Osteocyte (in vitro differentiated cells): ENCODE results near the gene NLRC5. TPM values are rescaled to one million over a fixed set of nuclear protein-coding genes. Genes with fewer than 3 reads are reported as not detected.
"Not testable (repeated sequence)": the region's sequence is repeated elsewhere in the genome, so short reads cannot be mapped to it uniquely, and the experiment has no call there.

ENCODE experiments used
- DNase-seq: peaks from one replicate; pipeline ENCODE4 v3.0.0; 2021; ENCODE audit warnings: mixed read lengths; ENCODE audit not compliant: unreplicated experiment; ENCODE audit errors: extremely low spot score
- H3K27ac Mint-ChIP-seq: one replicate; pipeline ENCODE4 v1.8.0; 2021; ENCODE audit warnings: mild to moderate bottlenecking, mixed read lengths; ENCODE audit not compliant: unreplicated experiment
- H3K27me3 Mint-ChIP-seq: one replicate; pipeline ENCODE4 v1.8.0; 2021; ENCODE audit warnings: mixed read lengths; ENCODE audit not compliant: unreplicated experiment
- H3K36me3 Mint-ChIP-seq: one replicate; pipeline ENCODE4 v1.8.0; 2021; ENCODE audit warnings: mixed read lengths; ENCODE audit not compliant: unreplicated experiment
- H3K4me1 Mint-ChIP-seq: one replicate; pipeline ENCODE4 v1.8.0; 2021; ENCODE audit warnings: mixed read lengths; ENCODE audit not compliant: unreplicated experiment
- H3K4me3 Mint-ChIP-seq: one replicate; pipeline ENCODE4 v1.8.0; 2021; ENCODE audit warnings: mild to moderate bottlenecking, moderate library complexity, mixed read lengths; ENCODE audit not compliant: unreplicated experiment
- H3K9me3 Mint-ChIP-seq: one replicate; pipeline ENCODE4 v1.8.0; 2021; ENCODE audit warnings: mixed read lengths; ENCODE audit not compliant: unreplicated experiment
- CTCF ChIP-seq: fragments of 200-600 bp; sonication (generic); IDR thresholded peaks from 2 replicates; pipeline ENCODE4 v1.5.0; 2021; ENCODE audit warnings: antibody characterized with exemption, mild to moderate bottlenecking, moderate library complexity
- total RNA-seq: library from RNA; stranded (reverse); gene quantifications from 2 replicates; pipeline ENCODE4 v1.2.1, GENCODE V29; 2021

NLRC5 gene
- total RNA-seq, 1 donor from 2014 or later: 24.7 TPM

GRCh38 chr16:56990407-56991286 is 1.3 kb downstream of the NLRC5 start:
- Mint-ChIP-seq H3K4me3 (peak overlapping the region; percentile 98), H3K36me3 (no peaks in the 10 kb centered on the region), H3K27ac (peak overlapping the region; percentile 47), H3K9me3 (no peaks in the 10 kb centered on the region), H3K4me1 (peaks cover 47% of the 10 kb centered on the region), H3K27me3 (no peaks in the 10 kb centered on the region)
- DNase-seq: no peak
- TF ChIP-seq CTCF: no peak

- not testable (repeated sequence) for H3K36me3 Mint-ChIP-seq, H3K9me3 Mint-ChIP-seq, H3K4me3 Mint-ChIP-seq, H3K27ac Mint-ChIP-seq, DNase-seq, H3K27me3 Mint-ChIP-seq
- peaks cover 43% of the 10 kb centered on the region for H3K4me1 Mint-ChIP-seq
These were observed 3.1 kb downstream of the NLRC5 start for GRCh38 chr16:56992431-56992830.

- TF ChIP-seq CTCF: no peak
- H3K4me3 Mint-ChIP-seq: no peak overlapping the region
- peaks cover 39% of the 10 kb centered on the region for H3K4me1 Mint-ChIP-seq
- no peak overlapping the region for H3K27ac Mint-ChIP-seq
- H3K36me3 Mint-ChIP-seq: no peaks in the 10 kb centered on the region
- H3K9me3 Mint-ChIP-seq: no peaks in the 10 kb centered on the region
- DNase-seq: no peak
- no peaks in the 10 kb centered on the region for H3K27me3 Mint-ChIP-seq
These were observed 3.8 kb downstream of the NLRC5 start for GRCh38 chr16:56993204-56993603.

GRCh38 chr16:56994311-56994710 is 5.0 kb downstream of the NLRC5 start:
- Mint-ChIP-seq H3K9me3 (no peaks in the 10 kb centered on the region), H3K4me1 (peaks cover 34% of the 10 kb centered on the region), H3K27ac (no peak overlapping the region), H3K36me3 (no peaks in the 10 kb centered on the region), H3K4me3 (no peak overlapping the region), H3K27me3 (no peaks in the 10 kb centered on the region)
- DNase-seq: no peak
- no peak for TF ChIP-seq CTCF

GRCh38 chr16:56995136-56995805 is 5.9 kb downstream of the NLRC5 start:
- H3K36me3 Mint-ChIP-seq: no peaks in the 10 kb centered on the region

More at GRCh38 chr16:56995136-56995805, 5.9 kb downstream of the NLRC5 start:
- no peaks in the 10 kb centered on the region for H3K9me3 Mint-ChIP-seq
- TF ChIP-seq CTCF: no peak
- H3K27me3 Mint-ChIP-seq: no peaks in the 10 kb centered on the region
- no peak for DNase-seq
- H3K4me1 Mint-ChIP-seq: peaks cover 31% of the 10 kb centered on the region
- no peak overlapping the region for H3K27ac Mint-ChIP-seq
- H3K4me3 Mint-ChIP-seq: no peak overlapping the region
